Cardiac muscle cell (in vitro differentiated cells and primary cell): ENCODE measurements around the gene GTPBP10. TPM values are rescaled to one million over a fixed set of nuclear protein-coding genes. Genes with fewer than 3 reads are reported as not detected.

Source experiments
- DNase-seq, 2 donors: peaks; one replicate each; pipeline versions ENCODE4 v3.0.0 to v3.0.0-alpha.2; 2010 to 2017; ENCODE audit warnings: low read depth in 1 of 2, low spot score in 1 of 2
- H3K27ac ChIP-seq: fragments of 200-600 bp; sonication (generic); 2 replicates; pipeline ENCODE4 v1.5.1; 2016
- H3K27me3 ChIP-seq: fragments of 200-600 bp; sonication (generic); 2 replicates; pipeline ENCODE4 v1.6.0; 2016; ENCODE audit warnings: control low read depth
- H3K36me3 ChIP-seq: fragments of 200-600 bp; sonication (generic); 2 replicates; pipeline ENCODE4 v1.5.1; 2016; ENCODE audit warnings: control low read depth
- H3K4me1 ChIP-seq: fragments of 200-600 bp; sonication (generic); 2 replicates; pipeline ENCODE4 v1.8.1; 2017; ENCODE audit warnings: low read depth, mild to moderate bottlenecking, mixed run types
- H3K4me3 ChIP-seq: fragments of 200-600 bp; sonication (generic); 2 replicates; pipeline ENCODE4 v1.5.1; 2016; ENCODE audit warnings: mild to moderate bottlenecking
- H3K9me3 ChIP-seq: fragments of 200-600 bp; sonication (generic); 2 replicates; pipeline ENCODE4 v1.5.1; 2017; ENCODE audit warnings: low read depth, mild to moderate bottlenecking, control low read depth
- polyA plus RNA-seq: library from polyadenylated mRNA; unstranded; fragments of >200 nt; fragmentation: Nextera tagmentation; extraction: Ambion mirVana; gene quantifications from 2 replicates; pipeline ENCODE4 v1.2.1, GENCODE V29; 2016
- total RNA-seq: library from RNA; depleted of rRNA; stranded (reverse); fragments of >200 nt; gene quantifications from 2 replicates; pipeline ENCODE4 v1.2.3, GENCODE V29; 2016
- TF ChIP-seq, protein P1 (sequence below): IDR thresholded peaks from 2 replicates; pipeline ENCODE4 v1.5.1; 2012; ENCODE audit warnings: low read depth, mild to moderate bottlenecking, low read length

GTPBP10 gene
- total and polyA plus RNA-seq, 2 experiments from 2014 or later, result 5.4 to 12.7 TPM

DNA sequence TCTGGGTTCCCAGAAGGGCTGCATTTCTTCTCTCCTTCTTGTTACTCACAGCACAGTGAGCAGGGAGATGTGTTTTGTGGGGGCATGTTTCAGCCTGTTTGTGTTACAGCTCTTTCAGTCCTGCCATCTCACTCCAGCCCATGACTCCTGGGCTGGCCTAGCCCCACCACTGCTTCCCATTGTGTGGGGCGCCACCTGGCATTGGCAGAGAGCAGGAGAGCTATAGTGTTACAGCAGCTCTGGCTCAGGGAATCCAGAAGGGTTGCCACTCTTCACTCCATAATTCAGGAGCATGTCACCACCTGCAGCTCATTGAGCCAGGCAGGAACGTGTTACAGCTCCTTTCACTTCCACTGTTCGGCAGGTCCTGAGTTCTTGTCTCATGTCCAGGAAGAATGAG, 86.7 kb downstream of the GTPBP10 start:
- H3K9me3 ChIP-seq, result no peaks in the 10 kb centered on the region
- TF ChIP-seq, protein P1, sequence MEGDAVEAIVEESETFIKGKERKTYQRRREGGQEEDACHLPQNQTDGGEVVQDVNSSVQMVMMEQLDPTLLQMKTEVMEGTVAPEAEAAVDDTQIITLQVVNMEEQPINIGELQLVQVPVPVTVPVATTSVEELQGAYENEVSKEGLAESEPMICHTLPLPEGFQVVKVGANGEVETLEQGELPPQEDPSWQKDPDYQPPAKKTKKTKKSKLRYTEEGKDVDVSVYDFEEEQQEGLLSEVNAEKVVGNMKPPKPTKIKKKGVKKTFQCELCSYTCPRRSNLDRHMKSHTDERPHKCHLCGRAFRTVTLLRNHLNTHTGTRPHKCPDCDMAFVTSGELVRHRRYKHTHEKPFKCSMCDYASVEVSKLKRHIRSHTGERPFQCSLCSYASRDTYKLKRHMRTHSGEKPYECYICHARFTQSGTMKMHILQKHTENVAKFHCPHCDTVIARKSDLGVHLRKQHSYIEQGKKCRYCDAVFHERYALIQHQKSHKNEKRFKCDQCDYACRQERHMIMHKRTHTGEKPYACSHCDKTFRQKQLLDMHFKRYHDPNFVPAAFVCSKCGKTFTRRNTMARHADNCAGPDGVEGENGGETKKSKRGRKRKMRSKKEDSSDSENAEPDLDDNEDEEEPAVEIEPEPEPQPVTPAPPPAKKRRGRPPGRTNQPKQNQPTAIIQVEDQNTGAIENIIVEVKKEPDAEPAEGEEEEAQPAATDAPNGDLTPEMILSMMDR, result no peak
- H3K4me3 ChIP-seq, result no peak overlapping the region
- DNase-seq, result no peak
- no peaks in the 10 kb centered on the region for H3K36me3 ChIP-seq
- no peak overlapping the region for H3K27ac ChIP-seq
- no peaks in the 10 kb centered on the region for H3K27me3 ChIP-seq
- no peaks in the 10 kb centered on the region for H3K4me1 ChIP-seq

Other genes starting within 250 kb of the GTPBP10 start
- gene STEAP1, start 192.2 kb upstream of the GTPBP10 start, total RNA-seq, result not detected in 2 replicates
- not detected in 2 replicates for gene STEAP1, start 192.2 kb upstream of the GTPBP10 start, polyA plus RNA-seq
- gene STEAP2, start 135.0 kb upstream of the GTPBP10 start, total RNA-seq, result 2.9 and 3.4 TPM in 2 replicates
- gene STEAP2, start 135.0 kb upstream of the GTPBP10 start, polyA plus RNA-seq, result 2.0 and 2.1 TPM in 2 replicates
- gene CFAP69, start 101.5 kb upstream of the GTPBP10 start, total RNA-seq, result 4.3 and 19.2 TPM in 2 replicates
- 2.5 and 3.9 TPM in 2 replicates for gene CFAP69, start 101.5 kb upstream of the GTPBP10 start, polyA plus RNA-seq
- not detected in 2 replicates for gene FAM237B, start 25.4 kb upstream of the GTPBP10 start, total RNA-seq
- not detected in 2 replicates for gene FAM237B, start 25.4 kb upstream of the GTPBP10 start, polyA plus RNA-seq
- gene CLDN12, start 56.7 kb downstream of the GTPBP10 start, total RNA-seq, result 24.6 and 25.8 TPM in 2 replicates
- 23.7 and 31.8 TPM in 2 replicates for gene CLDN12, start 56.7 kb downstream of the GTPBP10 start, polyA plus RNA-seq
- not detected in 2 replicates for gene PTTG1IP2, start 122.9 kb downstream of the GTPBP10 start, total RNA-seq
- gene PTTG1IP2, start 122.9 kb downstream of the GTPBP10 start, polyA plus RNA-seq, result not detected in 2 replicates
- gene CDK14, start 249.6 kb downstream of the GTPBP10 start, total RNA-seq, result 20.6 and 22.5 TPM in 2 replicates
- gene CDK14, start 249.6 kb downstream of the GTPBP10 start, polyA plus RNA-seq, result 23.1 and 27.9 TPM in 2 replicates